Colonic mucosa (tissue), 4 donors: Measurements from ENCODE around the gene ZNF74. TPM values are rescaled to one million over a fixed set of nuclear protein-coding genes. Genes with fewer than 3 reads are reported as not detected.

Source experiments
- DNase-seq: peaks from one replicate; pipeline ENCODE4 v3.0.0-alpha.2; 2020
- H3K27ac ChIP-seq: fragments of 200-600 bp; one replicate; pipeline ENCODE4 v1.8.0; 2021
- H3K27me3 ChIP-seq: fragments of 200-600 bp; one replicate; pipeline ENCODE4 v1.8.0; 2021
- H3K36me3 ChIP-seq: fragments of 200-600 bp; one replicate; pipeline ENCODE4 v1.8.0; 2021
- H3K4me1 ChIP-seq: fragments of 200-600 bp; one replicate; pipeline ENCODE4 v1.8.0; 2021; ENCODE audit warnings: mild to moderate bottlenecking
- H3K4me3 ChIP-seq: fragments of 200-600 bp; one replicate; pipeline ENCODE4 v1.8.0; 2021
- H3K9ac ChIP-seq, 2 donors: one replicate each; pipeline ENCODE4 v1.7.0; 2013; ENCODE audit warnings: control low read depth in 2 of 2, low read depth in 2 of 2, low read length in 2 of 2
- H3K9me3 ChIP-seq: fragments of 200-600 bp; one replicate; pipeline ENCODE4 v1.8.0; 2021
- intact Hi-C: fragments of 100-400 bp; cut with DNase I; formaldehyde crosslinking; loops from one replicate; pipeline ENCODE4 v1.14.1; 2022
- total RNA-seq, 2 donors: library from RNA; stranded (reverse); fragmentation: NEBNext Ultra II Directional in 1 of 2; extraction: Animal tissue kit (Norgen Biotek cat#: 25700) in 1 of 2; gene quantifications; one replicate each; pipeline ENCODE4 v1.2.1, GENCODE V29; 2021
- TF ChIP-seq, protein P1 (sequence below): fragments of 200-600 bp; IDR thresholded peaks from one replicate; pipeline ENCODE4 v1.8.0; 2022; ENCODE audit warnings: antibody characterized with exemption, mild to moderate bottlenecking
- donor health status: healthy.
- donor health status: DM: no; HTN: no; CAD: no.
- donor health status: DM: no; HTN: no; CAD: no.

The ZNF74 gene
- total RNA-seq, 2 donors from 2014 or later = 6.2 to 7.8 TPM

DNA sequence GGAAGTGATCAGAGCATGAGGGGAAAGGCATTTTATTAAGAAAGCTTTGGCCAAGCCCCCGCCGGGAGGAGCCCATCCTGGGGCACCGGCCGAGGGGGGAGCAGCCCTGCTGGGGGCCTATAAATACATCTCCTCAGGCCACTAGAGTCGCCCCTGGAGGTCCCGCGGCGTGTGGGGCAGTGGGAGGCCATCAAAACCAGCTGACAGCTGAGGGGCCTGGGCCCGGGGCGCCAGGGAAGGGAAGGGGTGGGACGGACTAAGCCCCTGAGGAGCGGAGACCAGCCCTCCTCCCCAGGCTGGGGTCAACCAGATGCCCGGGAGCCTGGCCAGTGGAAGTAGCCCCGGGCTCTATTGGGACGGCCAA is 30.6 kb downstream of the ZNF74 start:
- Histone ChIP-seq H3K27ac (no peak overlapping the region), H3K36me3 (no peaks in the 10 kb centered on the region), H3K27me3 (peaks cover 35% of the 10 kb centered on the region), H3K9ac (no peak overlapping the region), H3K4me1 (peaks cover 2% of the 10 kb centered on the region), H3K4me3 (no peak overlapping the region), H3K9me3 (no peaks in the 10 kb centered on the region)
- TF ChIP-seq, protein P1, sequence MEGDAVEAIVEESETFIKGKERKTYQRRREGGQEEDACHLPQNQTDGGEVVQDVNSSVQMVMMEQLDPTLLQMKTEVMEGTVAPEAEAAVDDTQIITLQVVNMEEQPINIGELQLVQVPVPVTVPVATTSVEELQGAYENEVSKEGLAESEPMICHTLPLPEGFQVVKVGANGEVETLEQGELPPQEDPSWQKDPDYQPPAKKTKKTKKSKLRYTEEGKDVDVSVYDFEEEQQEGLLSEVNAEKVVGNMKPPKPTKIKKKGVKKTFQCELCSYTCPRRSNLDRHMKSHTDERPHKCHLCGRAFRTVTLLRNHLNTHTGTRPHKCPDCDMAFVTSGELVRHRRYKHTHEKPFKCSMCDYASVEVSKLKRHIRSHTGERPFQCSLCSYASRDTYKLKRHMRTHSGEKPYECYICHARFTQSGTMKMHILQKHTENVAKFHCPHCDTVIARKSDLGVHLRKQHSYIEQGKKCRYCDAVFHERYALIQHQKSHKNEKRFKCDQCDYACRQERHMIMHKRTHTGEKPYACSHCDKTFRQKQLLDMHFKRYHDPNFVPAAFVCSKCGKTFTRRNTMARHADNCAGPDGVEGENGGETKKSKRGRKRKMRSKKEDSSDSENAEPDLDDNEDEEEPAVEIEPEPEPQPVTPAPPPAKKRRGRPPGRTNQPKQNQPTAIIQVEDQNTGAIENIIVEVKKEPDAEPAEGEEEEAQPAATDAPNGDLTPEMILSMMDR = no peak
- intact Hi-C loops = no loop called here
- DNase-seq = peak; percentile 16

DNA sequence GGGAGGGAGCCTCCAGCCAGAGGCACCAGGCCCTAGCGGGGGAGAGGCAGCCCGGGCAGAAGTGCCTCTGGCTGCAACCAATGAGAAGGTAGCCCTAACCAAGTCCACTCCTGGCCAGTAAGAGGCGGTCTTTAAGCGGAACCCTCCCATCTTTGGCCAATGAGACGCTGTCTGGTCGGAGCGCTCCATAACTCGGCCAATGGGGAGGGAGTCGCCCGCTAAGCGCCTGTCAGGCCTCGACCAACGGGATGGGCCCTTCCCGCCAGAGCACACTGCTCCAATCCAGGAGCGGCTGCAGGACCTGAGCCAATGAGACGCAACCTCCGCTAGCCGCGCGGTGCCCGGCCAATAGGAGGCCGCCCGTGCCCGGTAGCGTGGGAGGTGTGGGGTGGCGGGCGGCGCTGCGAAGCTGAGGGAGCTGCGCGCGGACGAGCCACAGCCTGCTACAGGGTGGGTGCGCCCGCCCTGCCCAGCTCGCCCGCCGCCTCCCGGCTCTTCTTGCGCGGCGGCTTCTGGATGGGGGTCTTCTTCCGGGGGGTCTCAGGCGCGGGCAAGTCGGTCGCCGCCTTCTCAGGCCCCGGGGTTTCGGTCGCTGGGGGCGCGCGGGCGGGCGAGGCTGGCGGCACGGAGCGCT is 31.1 kb downstream of the ZNF74 start:
- Histone ChIP-seq H3K4me1 (peaks cover 7% of the 10 kb centered on the region), H3K9ac (no peak overlapping the region), H3K4me3 (no peak overlapping the region), H3K9me3 (no peaks in the 10 kb centered on the region), H3K27ac (no peak overlapping the region), H3K27me3 (peaks cover 40% of the 10 kb centered on the region), H3K36me3 (no peaks in the 10 kb centered on the region)
- TF ChIP-seq, protein P1 = no peak
- intact Hi-C loops = no loop called here
- peak; percentile 18 for DNase-seq

DNA sequence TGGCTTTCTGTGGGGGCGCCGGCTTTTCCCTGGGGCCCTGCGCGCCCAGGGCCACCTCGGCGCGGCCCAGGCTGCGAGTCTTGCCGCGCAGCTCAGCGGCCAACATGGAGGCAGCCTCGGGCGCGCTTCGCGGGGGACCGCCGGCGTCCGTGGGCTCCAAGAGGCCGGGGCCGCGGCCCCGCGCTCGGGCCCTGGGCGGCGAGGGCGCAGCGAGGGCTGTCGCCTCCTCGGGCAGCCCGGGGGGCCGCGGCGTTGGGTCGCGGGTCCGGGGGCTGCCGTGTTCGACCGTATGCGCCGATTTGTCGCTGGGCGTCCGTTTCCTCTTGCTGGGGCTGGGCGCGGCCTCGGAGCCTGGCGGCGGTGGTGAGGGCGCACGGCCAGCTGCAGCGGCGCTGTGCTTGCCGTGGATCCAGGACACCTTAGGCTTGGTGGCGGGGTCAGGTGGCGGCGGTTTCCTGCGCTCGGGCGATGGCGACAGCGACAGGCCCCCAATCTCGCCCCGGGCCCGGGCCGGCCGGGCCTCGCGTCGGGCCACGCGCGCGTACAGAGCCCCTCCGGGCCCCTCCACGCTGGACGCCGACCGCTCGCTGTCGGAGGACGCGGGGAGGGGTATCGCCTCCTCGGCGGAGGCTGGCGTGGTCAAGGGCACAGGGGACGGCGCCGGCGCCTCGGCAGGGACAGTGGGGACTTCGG is 31.8 kb downstream of the ZNF74 start:
- H3K4me3 ChIP-seq = no peak overlapping the region
- H3K9me3 ChIP-seq = no peaks in the 10 kb centered on the region
- H3K4me1 ChIP-seq = peaks cover 13% of the 10 kb centered on the region
- H3K9ac ChIP-seq = no peak overlapping the region
- intact Hi-C loops = no loop called here
- DNase-seq = no peak
- no peaks in the 10 kb centered on the region for H3K36me3 ChIP-seq
- TF ChIP-seq, protein P1 = no peak
- no peak overlapping the region for H3K27ac ChIP-seq
- H3K27me3 ChIP-seq = peaks cover 46% of the 10 kb centered on the region

DNA sequence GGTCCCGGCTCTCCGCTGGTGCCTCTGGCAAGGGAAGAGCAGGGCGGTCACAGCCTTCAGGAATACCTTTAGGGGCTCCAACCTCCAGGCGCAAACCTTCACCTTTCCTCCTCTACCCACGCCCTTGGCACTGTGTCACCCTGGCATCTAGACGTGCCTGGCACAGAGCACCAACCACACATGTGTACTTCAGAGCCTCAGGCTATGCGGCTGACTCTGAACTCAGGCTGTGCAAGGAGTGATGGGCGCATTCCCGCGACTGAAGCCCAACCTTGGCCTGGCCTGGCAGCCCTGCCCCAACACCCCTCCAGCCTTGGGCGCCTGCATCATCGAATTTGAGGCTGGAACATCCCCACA is 32.3 kb downstream of the ZNF74 start:
- intact Hi-C loops = no loop called here
- H3K27me3 ChIP-seq = peaks cover 51% of the 10 kb centered on the region
- TF ChIP-seq, protein P1 = no peak

DNA sequence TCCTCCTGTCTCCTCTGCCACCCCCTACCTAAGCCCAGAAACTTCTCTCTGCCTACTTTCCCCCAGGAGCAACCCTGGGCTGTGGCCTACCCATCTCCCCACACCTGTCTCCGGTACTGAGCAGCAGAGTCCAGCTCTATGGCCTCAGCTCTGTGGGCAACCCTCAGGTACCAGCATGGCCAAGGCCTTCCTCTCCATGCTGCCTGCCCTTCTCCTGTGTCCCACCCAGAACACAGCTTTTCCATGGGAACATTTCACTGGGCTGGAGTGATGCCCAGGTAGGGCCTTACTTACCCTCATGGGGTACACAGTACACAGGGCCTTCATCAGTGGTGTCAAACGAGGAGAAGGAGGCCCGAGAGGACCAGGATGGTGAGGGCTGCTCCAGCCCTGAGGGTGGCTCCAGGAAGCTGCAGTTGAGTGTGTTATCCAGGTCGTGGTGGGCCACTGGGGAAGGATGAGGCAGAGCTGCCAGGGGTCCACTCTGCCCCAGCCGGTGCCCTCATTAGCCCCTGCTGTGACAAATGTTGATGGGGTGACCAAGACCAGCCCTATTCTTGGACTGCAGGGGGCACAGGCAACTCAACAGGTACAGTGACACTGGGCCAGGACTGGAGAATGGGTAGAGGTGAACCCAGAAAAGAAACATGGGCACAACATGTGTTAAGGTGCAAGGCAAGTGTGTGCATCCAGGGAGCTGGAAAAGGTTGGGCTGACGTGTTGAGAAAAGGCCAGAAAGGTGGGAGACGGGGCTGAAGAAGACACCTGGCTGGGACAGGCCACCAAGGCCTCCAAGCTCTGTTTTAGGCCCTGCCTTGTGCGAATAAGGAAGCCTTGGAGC is 33.4 kb downstream of the ZNF74 start:
- Histone ChIP-seq H3K27me3 (peaks cover 61% of the 10 kb centered on the region), H3K9ac (no peak overlapping the region), H3K9me3 (no peaks in the 10 kb centered on the region), H3K27ac (no peak overlapping the region), H3K4me1 (peaks cover 25% of the 10 kb centered on the region), H3K36me3 (no peaks in the 10 kb centered on the region), H3K4me3 (no peak overlapping the region)
- intact Hi-C loops = no loop called here
- DNase-seq = no peak
- TF ChIP-seq, protein P1 = no peak

More for the DNA sequence above, 32.3 kb downstream of the ZNF74 start:
- Histone ChIP-seq H3K4me3 (no peak overlapping the region), H3K36me3 (no peaks in the 10 kb centered on the region), H3K4me1 (peaks cover 18% of the 10 kb centered on the region), H3K9me3 (no peaks in the 10 kb centered on the region), H3K9ac (no peak overlapping the region), H3K27ac (no peak overlapping the region)
- no peak for DNase-seq
